Pancreas (tissue), 10 donors: ENCODE data around the gene LMNTD2. TPM values are rescaled to one million over a fixed set of nuclear protein-coding genes. Genes with fewer than 3 reads are reported as not detected.

Experiments
- ATAC-seq, 4 donors: fragments of 200-7000 bp; cut with Tn5 transposase; one replicate each; pipeline versions ENCODE4 v1.8.0 to v1.9.1; 2020; ENCODE audit warnings: mild to moderate bottlenecking in 4 of 4, moderate library complexity in 4 of 4
- DNase-seq, 6 donors: peaks; one replicate each; pipeline ENCODE4 v3.0.0-alpha.2; 2020
- FAIRE-seq: peaks from 2 replicates; lab custom pipeline; 2012; peaks lifted over from hg19 to GRCh38; lab: Jason Lieb, UNC
- H3K27ac ChIP-seq, 4 donors: fragments of 200-600 bp; sonication (generic); 1 replicate in 3 of 4; 2 replicates in 1 of 4; pipeline versions ENCODE4 v1.5.0 to v1.8.0; 2020
- H3K27me3 ChIP-seq, 4 donors: fragments of 200-600 bp; one replicate each; pipeline ENCODE4 v1.8.0; 2021
- H3K36me3 ChIP-seq, 3 donors: fragments of 200-600 bp; sonication (generic) in 1 of 3; one replicate each; pipeline versions ENCODE4 v1.5.0 to v1.8.0; 2020 to 2021
- H3K4me1 ChIP-seq, 3 donors: fragments of 200-600 bp; one replicate each; pipeline ENCODE4 v1.8.0; 2021
- H3K4me3 ChIP-seq, 4 donors: fragments of 200-600 bp; sonication (generic) in 2 of 4; one replicate each; pipeline versions ENCODE4 v1.5.0 to v1.8.0; 2020 to 2021
- H3K9me3 ChIP-seq, 4 donors: fragments of 200-600 bp; one replicate each; pipeline ENCODE4 v1.8.0; 2021
- WGBS, 2 donors: extraction: QIAGEN DNeasy Blood & Tissue Kit; methylation state at CpG; one replicate each; pipeline ENCODE4 v1.1.7; 2013; 5-methylcytosine and 5-hydroxymethylcytosine counted together
- intact Hi-C, 3 donors: fragments of 100-400 bp; cut with DNase I; formaldehyde crosslinking; loops; one replicate each; pipeline versions ENCODE4 v1.11.1 to v1.14.2; 2022
- polyA plus RNA-seq, 2 donors: library from polyadenylated mRNA; stranded (reverse); fragments of 200-250 nt; gene quantifications; one replicate each; pipeline ENCODE4 v1.2.3, GENCODE V29; 2013
- total RNA-seq, 6 donors: library from RNA; stranded (reverse); fragmentation: NEBNext Ultra II Directional in 4 of 6; extraction: Animal tissue kit (Norgen Biotek cat#: 25700) in 4 of 6; gene quantifications; one replicate each; pipeline versions ENCODE4 v1.2.1 to v1.2.4, GENCODE V29; 2021 to 2023
- TF ChIP-seq, protein P1 (sequence below), 4 donors: fragments of 200-600 bp; sonication (generic) in 3 of 4; IDR thresholded peaks; one replicate each; pipeline versions ENCODE4 v1.5.0 to v1.8.0; 2021; ENCODE audit warnings: antibody characterized with exemption in 4 of 4
- donor health status: healthy with polysubstance abuse.
- donor health status: DM: no; HTN: no; CAD: no; lungs with moderate emphysema.
- donor health status: DM: no; HTN: no; CAD: no.
- donor health status: control.
- donor health status: control.
- donor health status: Bipolar disorder and iron deficiency.
- donor health status: DM: yes; HTN: yes; CAD: no.
- donor health status: DM: no; HTN: no; CAD: no.
- donor health status: DM: no; HTN: no; CAD: no.
- donor health status: DM: yes; HTN: yes; CAD: no.

Gene LMNTD2
- total and polyA plus RNA-seq, 8 donors, result 2.7 to 24.2 (median 5.9) TPM

DNA sequence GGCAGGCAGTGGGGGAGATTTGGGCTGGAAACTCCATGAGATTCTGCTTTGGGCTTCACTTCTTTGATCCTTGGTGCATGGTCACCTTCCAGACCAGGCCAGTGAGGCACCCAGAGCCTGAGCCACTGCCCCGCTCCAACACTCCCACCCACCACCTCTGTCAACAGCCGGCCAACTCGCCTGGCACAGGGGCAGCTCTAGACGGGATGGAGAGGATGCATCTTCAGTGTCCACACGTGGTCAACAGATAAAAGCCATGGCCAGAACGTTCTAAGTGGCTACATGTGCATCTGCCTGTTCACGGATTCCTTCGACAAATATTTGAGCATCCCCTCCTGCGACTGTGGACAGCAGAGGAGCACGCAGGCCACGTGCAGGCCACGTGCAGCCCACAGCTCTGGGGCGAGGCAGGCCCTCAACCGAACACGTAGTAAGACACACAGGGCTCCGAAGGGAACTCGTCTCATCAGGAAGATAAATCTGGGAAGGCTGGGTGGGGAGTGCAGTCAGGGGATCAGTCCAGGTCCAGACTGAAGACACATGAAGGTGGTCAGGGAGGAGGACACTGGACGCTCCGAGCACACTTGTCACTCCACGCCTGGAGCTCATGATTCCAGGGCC, 22.0 kb downstream of the LMNTD2 start:
- TF ChIP-seq, protein P1, sequence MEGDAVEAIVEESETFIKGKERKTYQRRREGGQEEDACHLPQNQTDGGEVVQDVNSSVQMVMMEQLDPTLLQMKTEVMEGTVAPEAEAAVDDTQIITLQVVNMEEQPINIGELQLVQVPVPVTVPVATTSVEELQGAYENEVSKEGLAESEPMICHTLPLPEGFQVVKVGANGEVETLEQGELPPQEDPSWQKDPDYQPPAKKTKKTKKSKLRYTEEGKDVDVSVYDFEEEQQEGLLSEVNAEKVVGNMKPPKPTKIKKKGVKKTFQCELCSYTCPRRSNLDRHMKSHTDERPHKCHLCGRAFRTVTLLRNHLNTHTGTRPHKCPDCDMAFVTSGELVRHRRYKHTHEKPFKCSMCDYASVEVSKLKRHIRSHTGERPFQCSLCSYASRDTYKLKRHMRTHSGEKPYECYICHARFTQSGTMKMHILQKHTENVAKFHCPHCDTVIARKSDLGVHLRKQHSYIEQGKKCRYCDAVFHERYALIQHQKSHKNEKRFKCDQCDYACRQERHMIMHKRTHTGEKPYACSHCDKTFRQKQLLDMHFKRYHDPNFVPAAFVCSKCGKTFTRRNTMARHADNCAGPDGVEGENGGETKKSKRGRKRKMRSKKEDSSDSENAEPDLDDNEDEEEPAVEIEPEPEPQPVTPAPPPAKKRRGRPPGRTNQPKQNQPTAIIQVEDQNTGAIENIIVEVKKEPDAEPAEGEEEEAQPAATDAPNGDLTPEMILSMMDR (IDR thresholded peaks at IDR 0.05), result no peak
- Histone ChIP-seq H3K4me3 (no peak overlapping the region), H3K36me3 (no peaks in the 10 kb centered on the region), H3K9me3 (no peaks in the 10 kb centered on the region), H3K4me1 (peaks cover 6 to 15% (median 9%) of the 10 kb centered on the region in 3 donors), H3K27ac (no peak overlapping the region), H3K27me3 (no peaks in the 10 kb centered on the region)
- 85 to 87% methylated on average over 20 of the region's 20 CpGs for WGBS, 2 donors
- DNase-seq (peak in 3 of 6 donors; percentile 4 to 58 (median 40)), FAIRE-seq (no peak), ATAC-seq (no peak)
- intact Hi-C loops, result no loop called here

DNA sequence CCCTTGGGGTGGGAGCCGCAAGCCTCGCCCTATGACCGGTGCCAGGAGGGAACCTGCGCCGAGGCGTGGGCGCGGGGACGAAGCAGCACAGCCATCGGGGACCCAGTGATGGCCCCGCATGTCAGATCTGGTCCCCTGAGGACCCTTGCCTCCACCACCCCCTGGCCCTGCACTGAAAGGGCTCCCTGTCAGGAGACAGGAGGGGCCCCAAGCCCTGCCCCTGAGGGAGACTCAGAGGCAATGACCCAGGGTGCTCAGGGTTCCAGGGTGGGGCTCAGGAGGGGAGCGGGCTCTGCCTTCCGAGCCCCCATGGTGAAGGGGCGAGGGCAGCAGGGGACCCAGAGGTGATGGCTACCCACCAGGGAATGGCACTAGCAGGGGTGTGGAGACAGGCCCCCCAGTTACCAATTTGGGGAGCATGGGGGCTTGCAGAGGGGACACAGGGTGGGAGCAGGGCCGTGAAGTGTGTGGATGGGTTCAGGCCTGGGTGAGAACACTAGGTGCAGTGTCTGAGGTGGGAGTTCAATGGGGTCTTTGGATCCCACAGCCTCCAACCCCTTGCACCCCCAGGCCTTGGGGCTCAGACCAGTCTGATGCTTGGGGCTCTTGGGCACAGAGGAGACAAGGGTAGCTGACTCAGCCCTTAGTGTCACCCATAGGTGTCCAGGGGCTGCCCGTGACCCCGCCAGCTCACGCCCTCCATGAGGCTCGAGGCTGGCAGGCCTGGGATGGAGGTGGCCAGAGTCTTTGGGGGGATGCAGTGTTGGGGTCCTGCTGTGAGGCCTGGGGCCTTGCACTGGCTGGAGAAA, 22.7 kb downstream of the LMNTD2 start:
- Histone ChIP-seq H3K36me3 (peaks cover 0 to 2% (median 0%) of the 10 kb centered on the region in 3 donors), H3K27ac (peak overlapping the region in 3 of 4 donors; percentile 70 to 78 (median 76)), H3K27me3 (no peaks in the 10 kb centered on the region), H3K4me1 (peaks cover 6 to 15% (median 9%) of the 10 kb centered on the region in 3 donors), H3K4me3 (peak overlapping the region; percentile 4 to 80 (median 32)), H3K9me3 (no peaks in the 10 kb centered on the region)
- TF ChIP-seq, protein P1 (IDR thresholded peaks at IDR 0.05), result no peak
- 31 to 35% methylated on average over 19 of the region's 19 CpGs for WGBS, 2 donors
- DNase-seq, result peak in 5 of 6 donors; percentile 16 to 74 (median 45)
- intact Hi-C loops, result no loop called here
- FAIRE-seq, result no peak
- no peak for ATAC-seq

DNA sequence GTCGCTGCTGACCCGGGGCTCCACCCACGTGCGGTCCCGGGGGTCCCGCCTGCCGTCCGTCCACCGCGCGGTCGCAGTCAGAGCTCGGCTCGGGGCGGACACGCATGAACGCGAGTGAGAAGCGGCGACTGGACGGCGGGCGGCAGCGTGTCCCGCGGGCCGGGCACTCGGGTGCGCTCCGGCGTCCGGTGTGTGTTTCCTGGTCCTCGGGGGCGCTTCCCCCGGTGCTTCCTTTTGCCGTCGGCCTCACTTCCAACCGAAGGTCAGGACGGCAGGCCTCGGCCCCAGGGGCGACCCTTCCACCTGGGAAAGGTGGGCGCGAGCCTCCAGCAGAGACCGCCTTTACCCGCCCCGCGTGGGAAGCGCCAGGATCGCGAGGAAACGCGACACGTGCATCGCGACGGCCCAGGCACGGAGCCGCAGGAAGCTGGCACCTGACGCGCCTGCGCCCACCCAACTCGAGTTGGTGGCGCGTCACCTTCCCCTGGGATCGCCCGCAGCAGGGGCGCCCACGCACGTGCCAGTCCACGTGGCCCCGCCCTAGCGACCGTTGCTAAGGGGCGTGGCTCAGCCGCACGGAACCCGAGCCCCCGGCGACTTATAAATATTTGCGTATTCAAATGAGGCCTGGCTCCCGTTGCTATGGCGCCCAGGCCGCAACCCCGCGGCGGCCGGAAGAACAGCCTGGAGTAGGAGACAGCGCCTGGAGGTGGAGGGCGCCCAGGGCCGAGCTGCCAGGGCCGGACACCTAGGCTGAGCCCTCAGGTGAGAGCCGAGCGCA, 23.5 kb downstream of the LMNTD2 start, which contains the start of gene LRRC56:
TSS of gene LRRC56 (plus strand) at position 687 of the 781 bp plus-strand sequence. CDS start 3,158 bp downstream, outside the sequence.
- DNase-seq (peak; percentile 83 to 97 (median 92)), FAIRE-seq (no peak), ATAC-seq (peak; percentile 73 to 77 (median 75))
- Histone ChIP-seq H3K36me3 (peaks cover 0 to 8% (median 7%) of the 10 kb centered on the region in 3 donors), H3K27ac (peak within 1 kb of the TSS; percentile 70 to 78 (median 76)), H3K27me3 (no peaks in the 10 kb centered on the region), H3K9me3 (no peaks in the 10 kb centered on the region), H3K4me1 (peaks cover 6 to 15% (median 9%) of the 10 kb centered on the region in 3 donors), H3K4me3 (peak within 1 kb of the TSS; percentile 4 to 80 (median 32))
- 5% methylated on average over 90 to 93 of the region's 93 CpGs for WGBS, 2 donors
- intact Hi-C loops, result no loop called here
- TF ChIP-seq, protein P1 (IDR thresholded peaks at IDR 0.05), result no peak

DNA sequence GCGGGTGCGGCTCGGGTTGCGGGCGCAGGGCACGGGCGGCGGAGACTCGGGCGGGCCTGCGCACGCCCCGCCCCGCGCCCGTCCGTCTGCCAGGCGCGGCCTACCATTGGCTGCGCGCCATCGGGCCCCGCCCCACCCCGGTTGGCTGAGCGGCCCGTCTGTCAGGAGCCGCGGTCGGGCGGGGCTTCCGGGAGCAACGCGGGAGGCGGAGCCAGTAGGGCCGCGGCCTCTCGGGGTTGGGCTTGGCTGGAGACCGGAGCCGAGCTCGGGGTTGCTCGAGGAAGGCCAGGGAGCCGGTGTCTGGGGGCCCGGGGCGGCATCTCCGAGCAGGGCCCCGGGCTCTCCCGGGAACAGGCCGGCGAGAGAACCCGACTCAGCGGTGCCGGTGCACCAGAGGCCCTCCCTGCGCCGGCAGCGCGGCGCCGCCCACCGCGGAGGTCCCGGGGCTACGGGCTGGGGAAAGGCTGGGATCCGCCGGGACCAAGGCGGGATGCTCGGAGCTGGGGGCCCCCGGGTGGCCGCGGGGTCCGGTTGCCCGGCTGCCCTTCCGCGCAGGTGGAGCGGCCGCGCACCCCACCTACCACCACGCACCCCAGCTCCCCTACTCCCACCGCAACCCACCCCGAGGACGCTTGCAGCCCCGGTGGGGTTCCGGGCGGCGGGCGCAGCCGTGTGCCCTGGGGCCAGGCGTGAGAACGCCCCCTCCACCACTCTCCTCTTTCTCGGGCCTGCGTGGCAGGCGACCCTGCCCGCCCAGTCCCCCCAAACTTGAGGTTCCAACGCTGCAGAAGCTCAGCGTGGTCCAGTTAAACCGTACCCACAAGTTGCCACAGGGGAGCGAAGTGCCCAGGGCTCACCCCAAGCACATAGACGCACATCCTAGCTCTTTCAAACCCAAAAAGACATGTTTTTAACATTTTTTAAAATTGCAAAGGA, 24.8 kb downstream of the LMNTD2 start, which contains the start of gene HRAS:
TSS of gene HRAS (minus strand) at position 58 of the 936 bp plus-strand sequence.
- TF ChIP-seq, protein P1 (IDR thresholded peaks at IDR 0.05), result no peak
- 3 to 6% methylated on average over 42 to 97 of the region's 97 CpGs for WGBS, 2 donors
- FAIRE-seq, result no peak
- H3K27ac ChIP-seq, result peak within 1 kb of the TSS; percentile 70 to 78 (median 76)
- H3K4me3 ChIP-seq, result peak within 1 kb of the TSS; percentile 49 to 85 (median 78)
- no peaks in the 10 kb centered on the region for H3K27me3 ChIP-seq
- ATAC-seq, result peak; percentile 84 to 92 (median 88)
- H3K36me3 ChIP-seq, result peaks cover 0 to 12% (median 8%) of the 10 kb centered on the region in 3 donors
- no peaks in the 10 kb centered on the region for H3K9me3 ChIP-seq
- peak; percentile 92 to 99 (median 97) for DNase-seq
- H3K4me1 ChIP-seq, result peaks cover 6 to 15% (median 9%) of the 10 kb centered on the region in 3 donors
- intact Hi-C loops, result no loop called here
